Upper lobe of left lung (tissue), 6 donors: ENCODE measurements around the gene OR2A14. TPM values are rescaled to one million over a fixed set of nuclear protein-coding genes. Genes with fewer than 3 reads are reported as not detected.

Experiments
- ATAC-seq, 2 donors: fragments of 200-7000 bp; cut with Tn5 transposase; one replicate each; pipeline ENCODE4 v1.9.1; 2022; ENCODE audit warnings: mild to moderate bottlenecking in 2 of 2, moderate library complexity in 2 of 2; ENCODE audit not compliant: low FRiP score in 2 of 2
- DNase-seq, 2 donors: peaks; one replicate each; pipeline ENCODE4 v3.0.0-alpha.2; 2019 to 2020
- H3K27ac ChIP-seq, 4 donors: fragments of 200-600 bp; sonication (generic); one replicate each; pipeline ENCODE4 v1.5.1; 2016 to 2019
- H3K27me3 ChIP-seq, 4 donors: fragments of 200-600 bp; sonication (generic); one replicate each; pipeline ENCODE4 v1.5.1; 2017 to 2019
- H3K36me3 ChIP-seq, 4 donors: fragments of 200-600 bp; sonication (generic); one replicate each; pipeline ENCODE4 v1.5.1; 2016 to 2019
- H3K4me1 ChIP-seq, 4 donors: fragments of 200-600 bp; sonication (generic); one replicate each; pipeline ENCODE4 v1.5.1; 2018 to 2019
- H3K4me3 ChIP-seq, 4 donors: fragments of 200-600 bp; sonication (generic); one replicate each; pipeline ENCODE4 v1.5.1; 2017 to 2019; ENCODE audit warnings: mild to moderate bottlenecking in 2 of 4, moderate library complexity in 1 of 4
- H3K9me3 ChIP-seq, 4 donors: fragments of 200-600 bp; sonication (generic); one replicate each; pipeline ENCODE4 v1.5.1; 2018 to 2019
- EP300 ChIP-seq, 4 donors: sonication (generic); formaldehyde crosslinking; IDR thresholded peaks; one replicate each; pipeline ENCODE4 v1.5.1; 2017; ENCODE audit warnings: antibody characterized with exemption in 4 of 4, control low read depth in 2 of 4
- POLR2A ChIP-seq, 4 donors: fragments of 450-650 bp; IDR thresholded peaks; one replicate each; pipeline ENCODE4 v1.5.1; 2016 to 2017; ENCODE audit warnings: antibody characterized with exemption in 4 of 4, mild to moderate bottlenecking in 2 of 4
- POLR2AphosphoS5 ChIP-seq, 2 donors: sonication (generic); formaldehyde crosslinking; IDR thresholded peaks; one replicate each; pipeline ENCODE4 v1.5.1; 2017; ENCODE audit warnings: antibody characterized with exemption in 2 of 2
- WGBS, 2 donors: methylation state at CpG; one replicate each; pipeline ENCODE4 v1.1.5; 2017 to 2018; 5-methylcytosine and 5-hydroxymethylcytosine counted together
- total RNA-seq, 6 donors: library from RNA; depleted of rRNA in 4 of 6; stranded (reverse); fragments of >200 nt in 4 of 6; gene quantifications; one replicate each; pipeline versions ENCODE4 v1.1.0 to v1.2.1, GENCODE V29; 2016 to 2021
- TF ChIP-seq, protein P1 (sequence below), 6 experiments: fragments of 450-650 bp in 4 of 6; fragments of 200-600 bp in 2 of 6; sonication (generic) in 2 of 6; IDR thresholded peaks; one replicate each; pipeline ENCODE4 v1.5.1; 2016 to 2019; ENCODE audit warnings: antibody characterized with exemption in 6 of 6
- donor health status: DM: no; HTN: no; CAD: no; lungs with moderate emphysema.
- donor health status: DM: no; HTN: yes; CAD: no; lungs with severe emphysema.

OR2A14 gene, protein sequence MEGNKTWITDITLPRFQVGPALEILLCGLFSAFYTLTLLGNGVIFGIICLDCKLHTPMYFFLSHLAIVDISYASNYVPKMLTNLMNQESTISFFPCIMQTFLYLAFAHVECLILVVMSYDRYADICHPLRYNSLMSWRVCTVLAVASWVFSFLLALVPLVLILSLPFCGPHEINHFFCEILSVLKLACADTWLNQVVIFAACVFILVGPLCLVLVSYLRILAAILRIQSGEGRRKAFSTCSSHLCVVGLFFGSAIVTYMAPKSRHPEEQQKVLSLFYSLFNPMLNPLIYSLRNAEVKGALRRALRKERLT
- not detected for total RNA-seq

DNA sequence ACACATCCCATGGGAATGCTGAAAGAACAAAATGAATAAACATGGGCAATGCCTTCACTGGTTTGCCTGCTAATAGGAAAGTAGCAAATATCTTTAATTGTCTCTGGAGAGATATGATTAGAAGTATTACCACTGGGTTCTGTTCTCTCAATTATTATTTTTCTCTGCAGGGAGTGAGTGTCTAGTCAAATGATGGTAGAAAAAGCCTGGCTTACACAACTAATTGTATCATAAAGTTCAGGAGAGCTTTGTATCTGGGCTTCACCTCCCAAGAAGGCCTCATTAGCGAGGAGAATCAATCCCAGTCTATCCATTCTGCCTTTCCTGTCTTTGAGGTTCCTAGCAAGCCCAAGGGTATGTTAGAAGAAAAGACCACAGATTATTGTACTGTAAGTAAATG lies at the start of gene OR2A14:
TSS of gene OR2A14 (plus strand) at position 301 of the 400 bp plus-strand sequence. CDS start 5,937 bp downstream, outside the sequence.
- WGBS, 2 donors, result 82 to 100% methylated on average over 1 of the region's 1 CpG
- Histone ChIP-seq H3K27ac (no peak within 1 kb of the TSS), H3K4me3 (no peak within 1 kb of the TSS), H3K36me3 (no peaks in the 10 kb centered on the region), H3K9me3 (no peaks in the 10 kb centered on the region), H3K27me3 (no peaks in the 10 kb centered on the region), H3K4me1 (no peaks in the 10 kb centered on the region)
- ATAC-seq, result no peak
- TF ChIP-seq, protein P1, sequence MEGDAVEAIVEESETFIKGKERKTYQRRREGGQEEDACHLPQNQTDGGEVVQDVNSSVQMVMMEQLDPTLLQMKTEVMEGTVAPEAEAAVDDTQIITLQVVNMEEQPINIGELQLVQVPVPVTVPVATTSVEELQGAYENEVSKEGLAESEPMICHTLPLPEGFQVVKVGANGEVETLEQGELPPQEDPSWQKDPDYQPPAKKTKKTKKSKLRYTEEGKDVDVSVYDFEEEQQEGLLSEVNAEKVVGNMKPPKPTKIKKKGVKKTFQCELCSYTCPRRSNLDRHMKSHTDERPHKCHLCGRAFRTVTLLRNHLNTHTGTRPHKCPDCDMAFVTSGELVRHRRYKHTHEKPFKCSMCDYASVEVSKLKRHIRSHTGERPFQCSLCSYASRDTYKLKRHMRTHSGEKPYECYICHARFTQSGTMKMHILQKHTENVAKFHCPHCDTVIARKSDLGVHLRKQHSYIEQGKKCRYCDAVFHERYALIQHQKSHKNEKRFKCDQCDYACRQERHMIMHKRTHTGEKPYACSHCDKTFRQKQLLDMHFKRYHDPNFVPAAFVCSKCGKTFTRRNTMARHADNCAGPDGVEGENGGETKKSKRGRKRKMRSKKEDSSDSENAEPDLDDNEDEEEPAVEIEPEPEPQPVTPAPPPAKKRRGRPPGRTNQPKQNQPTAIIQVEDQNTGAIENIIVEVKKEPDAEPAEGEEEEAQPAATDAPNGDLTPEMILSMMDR (IDR thresholded peaks at IDR 0.05), result no peak
- TF ChIP-seq POLR2A (IDR thresholded peaks at IDR 0.05), result no peak
- TF ChIP-seq EP300 (IDR thresholded peaks at IDR 0.05), result no peak
- no peak for TF ChIP-seq POLR2AphosphoS5 (IDR thresholded peaks at IDR 0.05)
- no peak for DNase-seq

DNA sequence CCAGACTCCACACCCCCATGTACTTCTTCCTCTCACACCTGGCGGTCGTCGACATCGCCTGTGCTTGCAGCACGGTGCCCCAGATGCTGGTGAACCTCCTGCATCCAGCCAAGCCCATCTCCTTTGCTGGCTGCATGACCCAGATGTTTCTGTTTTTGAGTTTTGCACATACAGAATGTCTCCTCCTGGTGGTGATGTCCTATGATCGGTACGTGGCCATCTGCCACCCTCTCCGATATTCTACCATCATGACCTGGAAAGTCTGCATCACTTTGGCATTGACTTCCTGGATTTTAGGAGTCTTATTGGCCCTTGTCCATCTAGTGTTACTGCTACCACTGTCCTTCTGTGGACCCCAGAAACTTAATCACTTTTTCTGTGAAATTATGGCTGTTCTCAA lies 48.6 kb upstream of the OR2A14 start:
- DNase-seq, result peak in 1 of 2 donors; percentile 40
- Histone ChIP-seq H3K4me3 (no peak overlapping the region), H3K4me1 (no peaks in the 10 kb centered on the region), H3K9me3 (no peaks in the 10 kb centered on the region), H3K27ac (no peak overlapping the region), H3K27me3 (no peaks in the 10 kb centered on the region), H3K36me3 (no peaks in the 10 kb centered on the region)
- WGBS, 2 donors, result 91 to 96% methylated on average over 8 of the region's 8 CpGs
- no peak for ATAC-seq
- TF ChIP-seq POLR2A (IDR thresholded peaks at IDR 0.05) (no peak), POLR2AphosphoS5 (IDR thresholded peaks at IDR 0.05) (no peak), EP300 (IDR thresholded peaks at IDR 0.05) (no peak)
- TF ChIP-seq, protein P1 (IDR thresholded peaks at IDR 0.05), result no peak

DNA sequence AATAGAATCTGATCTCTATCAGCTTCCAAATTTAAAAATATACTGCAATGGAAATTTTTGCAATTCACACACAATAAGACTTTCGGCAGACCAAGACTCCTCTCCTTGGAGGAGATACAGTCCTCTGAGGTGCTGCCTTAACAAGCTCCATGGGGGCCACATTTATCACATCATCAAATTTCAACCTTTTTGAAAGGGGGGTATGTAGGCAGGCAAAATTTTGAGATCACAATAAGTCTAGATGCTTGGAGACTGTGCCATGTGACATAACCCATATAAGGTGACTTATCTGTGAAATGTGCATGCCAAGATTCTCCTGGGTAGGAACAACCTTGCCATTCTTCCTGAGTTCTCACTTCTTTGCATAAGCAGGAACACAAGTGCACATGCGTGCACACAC lies 37.0 kb upstream of the OR2A14 start, which contains the start of gene OR2A12:
TSS of gene OR2A12 (plus strand) at position 301 of the 400 bp plus-strand sequence. CDS start 8,830 bp downstream, outside the sequence.
- TF ChIP-seq, protein P1 (IDR thresholded peaks at IDR 0.05), result no peak
- TF ChIP-seq POLR2A (IDR thresholded peaks at IDR 0.05) (no peak), EP300 (IDR thresholded peaks at IDR 0.05) (no peak), POLR2AphosphoS5 (IDR thresholded peaks at IDR 0.05) (no peak)
- Histone ChIP-seq H3K4me3 (no peak within 1 kb of the TSS), H3K27me3 (no peaks in the 10 kb centered on the region), H3K9me3 (peaks cover 0 to 5% (median 4%) of the 10 kb centered on the region in 4 donors), H3K27ac (no peak within 1 kb of the TSS), H3K36me3 (no peaks in the 10 kb centered on the region), H3K4me1 (no peaks in the 10 kb centered on the region)
- no peak for DNase-seq
- 81 to 83% methylated on average over 2 of the region's 2 CpGs for WGBS, 2 donors
- no peak for ATAC-seq

DNA sequence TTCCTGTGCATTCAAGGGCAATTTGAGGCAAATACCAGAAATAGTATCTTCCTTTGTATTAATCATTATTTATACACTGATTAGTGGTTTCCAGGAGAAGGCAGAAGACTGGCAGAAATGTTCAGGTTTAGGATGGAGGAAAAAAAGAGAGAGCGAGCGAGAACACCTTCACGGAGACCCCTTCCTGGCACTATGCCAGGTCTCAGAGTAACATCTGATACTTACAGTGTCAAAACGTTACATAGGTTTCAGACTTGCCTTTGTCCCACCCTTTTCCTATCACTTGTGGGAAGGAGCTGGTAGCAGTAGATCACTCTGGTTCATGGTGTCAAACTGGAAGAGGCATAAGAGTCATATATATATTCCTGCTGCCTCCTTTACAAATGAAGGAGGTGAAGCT lies 36.2 kb upstream of the OR2A14 start:
- no peak for ATAC-seq
- WGBS, 2 donors, result 57 to 73% methylated on average over 4 of the region's 4 CpGs

More for the DNA sequence above, 36.2 kb upstream of the OR2A14 start:
- Histone ChIP-seq H3K4me1 (no peaks in the 10 kb centered on the region), H3K27ac (no peak overlapping the region), H3K36me3 (no peaks in the 10 kb centered on the region), H3K27me3 (no peaks in the 10 kb centered on the region), H3K4me3 (no peak overlapping the region), H3K9me3 (peaks cover 0 to 7% (median 5%) of the 10 kb centered on the region in 4 donors)
- no peak for DNase-seq
- TF ChIP-seq EP300 (IDR thresholded peaks at IDR 0.05) (no peak), POLR2A (IDR thresholded peaks at IDR 0.05) (no peak), POLR2AphosphoS5 (IDR thresholded peaks at IDR 0.05) (no peak)
- TF ChIP-seq, protein P1 (IDR thresholded peaks at IDR 0.05), result no peak
